ENCODE results near the gene GOLGA6L24.
"Not testable (repeated sequence)": the region's sequence is repeated elsewhere in the genome, so short reads cannot be mapped to it uniquely, and the experiment has no call there.

Gene GOLGA6L24, protein sequence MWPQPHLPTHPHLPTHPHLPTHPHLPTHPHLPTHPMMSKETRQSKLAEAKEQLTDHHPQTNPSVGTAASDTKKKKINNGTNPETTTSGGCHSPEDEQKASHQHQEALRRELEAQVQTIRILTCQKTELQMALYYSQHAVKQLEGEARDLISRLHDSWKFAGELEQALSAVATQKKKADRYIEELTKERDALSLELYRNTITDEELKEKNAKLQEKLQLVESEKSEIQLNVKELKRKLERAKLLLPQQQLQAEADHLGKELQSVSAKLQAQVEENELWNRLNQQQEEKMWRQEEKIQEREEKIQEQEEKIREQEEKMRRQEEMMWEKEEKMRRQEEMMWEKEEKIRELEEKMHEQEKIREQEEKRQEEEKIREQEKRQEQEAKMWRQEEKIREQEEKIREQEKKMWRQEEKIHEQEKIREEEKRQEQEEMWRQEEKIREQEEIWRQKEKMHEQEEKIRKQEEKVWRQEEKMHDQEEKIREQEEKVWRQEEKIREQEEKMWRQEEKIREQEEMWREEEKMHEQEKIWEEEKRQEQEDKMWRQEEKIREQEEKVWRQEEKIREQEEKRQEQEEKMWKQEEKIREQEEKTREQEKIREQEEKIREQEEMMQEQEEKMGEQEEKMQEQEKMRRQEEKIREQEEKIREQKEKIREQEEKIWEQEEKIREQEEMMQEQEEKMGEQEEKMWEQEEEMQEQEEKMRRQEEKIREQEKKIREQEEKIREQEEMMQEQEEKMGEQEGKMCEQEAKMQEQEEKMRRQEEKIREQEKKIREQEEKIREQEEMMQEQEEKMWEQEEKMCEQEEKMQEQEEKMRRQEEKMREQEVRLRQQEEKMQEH

DNA sequence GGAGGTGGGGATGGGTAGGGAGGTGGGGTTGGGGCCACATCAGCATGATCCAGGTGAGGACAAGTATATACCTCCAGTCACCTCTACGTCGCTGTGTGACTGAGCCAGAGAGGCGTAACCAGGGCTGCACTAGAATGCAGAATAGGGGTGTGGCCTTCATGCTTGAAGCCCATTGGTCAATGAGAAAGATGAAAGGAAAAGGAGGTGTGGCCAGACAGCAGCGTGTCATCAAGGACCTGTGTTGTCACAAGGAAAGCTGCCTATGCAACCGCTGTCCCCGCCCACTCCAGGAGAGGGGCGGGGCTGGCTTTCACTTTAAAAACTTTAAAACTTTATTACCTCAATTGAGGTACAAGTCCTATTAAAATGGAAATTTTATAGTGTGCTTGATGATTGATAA, at the start of gene GOLGA6L24:
Gene GOLGA6L24, minus strand, starts transcription at position 101 of the 400 bp plus-strand sequence. Its CDS starts 61 bp downstream, at position 40.
- not testable (repeated sequence) for DNase-seq (ENCODE audit: low read depth in 2 of 2)

DNA sequence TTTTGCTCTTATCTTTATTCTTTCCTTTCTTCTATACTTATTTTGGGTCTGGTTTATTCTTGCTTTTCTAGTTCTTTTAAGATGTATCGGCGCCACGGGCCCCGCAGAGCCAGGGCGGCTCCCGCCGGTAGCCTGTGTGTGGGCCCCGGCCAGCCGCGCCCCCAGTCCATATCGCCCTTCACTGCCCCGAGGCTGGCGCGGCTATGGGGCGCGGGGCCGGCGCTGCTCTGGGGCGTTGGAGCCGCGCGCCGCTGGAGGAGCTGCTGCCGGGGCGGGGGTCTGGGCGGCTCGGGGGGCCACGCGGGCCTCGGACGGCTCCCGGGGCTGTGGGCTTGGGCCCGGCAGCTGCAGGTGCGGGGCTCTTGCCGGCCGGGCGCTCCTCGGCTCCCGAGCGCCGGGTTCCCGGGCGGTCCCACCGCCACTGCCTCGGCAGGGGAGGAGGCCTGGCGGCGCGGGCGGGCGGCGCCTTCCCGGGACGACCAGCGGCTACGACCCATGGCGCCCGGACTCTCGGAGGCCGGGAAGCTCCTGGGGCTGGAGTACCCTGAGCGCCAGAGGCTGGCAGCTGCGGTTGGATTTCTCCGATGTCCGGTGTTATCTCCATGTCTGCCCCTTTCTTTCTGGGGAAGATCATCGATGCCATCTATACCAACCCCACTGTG, 45.0 kb upstream of the GOLGA6L24 start:
- DNase-seq (ENCODE audit: low read depth in 2 of 2): not testable (repeated sequence)

DNA sequence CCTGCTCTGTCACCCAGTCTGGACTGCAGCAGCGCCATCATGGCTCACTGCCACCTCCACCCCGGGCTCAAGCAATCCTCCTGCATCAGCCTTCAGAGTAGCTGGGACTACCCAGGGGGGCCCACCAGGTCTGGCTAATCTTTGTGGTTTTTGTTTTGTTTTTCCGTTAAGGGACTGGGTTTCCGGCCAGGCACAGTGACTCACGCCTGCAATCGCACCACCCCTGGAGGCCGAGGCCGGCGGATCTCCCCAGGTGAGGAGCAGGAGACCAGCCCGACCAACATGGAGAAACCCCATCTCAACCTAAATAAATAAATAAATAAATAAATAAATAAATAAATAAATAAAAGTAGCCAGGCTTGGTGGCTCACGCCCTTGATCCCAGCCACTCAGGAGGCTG, 38.1 kb upstream of the GOLGA6L24 start:
- DNase-seq (ENCODE audit: low read depth in 2 of 2): not testable (repeated sequence)

DNA sequence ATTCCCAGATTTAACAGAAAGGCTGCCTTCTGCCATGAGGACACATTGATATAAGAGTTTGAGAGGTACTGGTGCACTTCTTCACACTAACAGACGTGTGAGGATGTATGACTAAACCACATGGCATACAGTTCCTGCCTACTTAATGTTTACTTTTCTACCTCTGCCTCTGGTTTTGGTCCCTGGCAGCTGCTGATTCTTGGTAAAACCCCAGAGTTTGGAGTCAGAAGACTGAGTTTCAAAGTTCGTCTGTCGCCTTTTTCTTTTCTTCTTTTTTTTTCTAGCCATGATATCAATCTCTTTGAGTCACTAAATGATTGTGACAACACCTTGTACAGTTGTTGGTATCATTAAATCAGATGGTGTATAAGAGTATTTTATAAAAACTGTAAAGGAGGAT, 22.2 kb upstream of the GOLGA6L24 start:
- DNase-seq (ENCODE audit: low read depth in 2 of 2): not testable (repeated sequence)

DNA sequence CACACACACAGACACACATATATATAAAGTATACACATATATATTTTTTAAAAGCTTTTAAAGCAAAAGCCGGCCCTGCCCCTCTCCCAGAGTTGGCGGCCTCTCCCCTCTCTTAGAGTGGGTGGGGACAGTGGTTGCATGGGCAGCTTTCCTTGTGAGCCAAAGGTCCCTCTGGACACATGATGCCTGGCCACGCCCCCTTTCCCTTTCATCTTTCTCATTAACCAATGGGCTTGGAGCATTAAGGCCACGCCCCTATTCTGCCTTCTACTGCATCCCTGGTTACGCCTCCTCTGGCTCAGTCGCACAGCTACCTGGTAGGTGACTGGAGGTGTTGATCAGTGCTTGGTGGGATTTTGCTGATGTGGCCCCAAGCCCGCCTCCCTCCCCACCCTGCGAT, 20.5 kb upstream of the GOLGA6L24 start, which contains the start of gene GOLGA8F:
Gene GOLGA8F, plus strand, starts transcription at position 301 of the 400 bp plus-strand sequence. Its CDS starts 98 bp downstream, at position 399.
- DNase-seq (ENCODE audit: low read depth in 2 of 2): not testable (repeated sequence)

DNA sequence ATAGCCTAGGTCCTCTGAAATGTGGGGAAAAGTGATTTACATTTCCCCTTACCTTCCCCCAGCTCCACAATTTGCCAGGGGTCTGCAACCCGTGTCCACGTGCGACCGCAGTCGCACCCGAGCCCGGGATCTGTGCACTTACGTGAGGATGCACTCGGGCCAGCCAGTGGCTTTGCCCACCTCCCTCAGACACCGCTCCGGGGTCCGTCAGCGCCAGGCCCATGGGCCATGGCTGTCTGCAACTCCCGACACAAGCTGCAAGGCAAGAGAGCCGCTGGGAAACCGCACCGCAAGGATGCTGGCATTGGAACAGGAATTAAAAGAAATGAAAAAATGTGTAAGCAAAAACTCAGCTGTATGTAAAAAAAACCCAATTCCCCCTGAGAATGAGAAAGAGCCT, 7.6 kb upstream of the GOLGA6L24 start:
- DNase-seq (ENCODE audit: low read depth in 2 of 2): not testable (repeated sequence)

DNA sequence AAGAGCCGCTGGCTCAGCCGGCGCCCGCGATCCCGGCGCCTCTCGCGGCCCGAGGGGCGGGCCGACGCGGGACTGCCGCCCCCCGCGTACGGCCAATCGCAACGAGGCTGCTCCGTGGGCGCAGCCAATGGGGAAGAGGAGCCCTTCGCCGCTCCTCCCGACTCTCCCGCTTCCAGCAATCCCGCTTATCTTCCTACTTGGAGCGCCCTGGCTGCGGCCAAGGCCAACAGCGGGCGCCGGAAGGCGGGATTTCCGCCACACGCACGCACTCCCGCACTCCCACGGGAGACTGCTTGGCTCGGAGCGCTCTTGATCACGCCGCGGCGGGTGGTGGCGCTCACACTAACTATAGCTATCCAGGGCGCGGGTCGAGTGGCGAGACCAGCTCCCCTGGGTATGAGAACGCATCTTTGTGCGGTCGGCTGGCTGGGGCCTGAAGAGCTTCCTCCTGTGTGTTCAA, 35.7 kb downstream of the GOLGA6L24 start, which contains the start of gene HERC2:
Gene HERC2, minus strand, starts transcription at position 51 of the 460 bp plus-strand sequence. CDS start 746 bp downstream, outside the sequence.
- not testable (repeated sequence) for DNase-seq (ENCODE audit: low read depth in 2 of 2)

DNA sequence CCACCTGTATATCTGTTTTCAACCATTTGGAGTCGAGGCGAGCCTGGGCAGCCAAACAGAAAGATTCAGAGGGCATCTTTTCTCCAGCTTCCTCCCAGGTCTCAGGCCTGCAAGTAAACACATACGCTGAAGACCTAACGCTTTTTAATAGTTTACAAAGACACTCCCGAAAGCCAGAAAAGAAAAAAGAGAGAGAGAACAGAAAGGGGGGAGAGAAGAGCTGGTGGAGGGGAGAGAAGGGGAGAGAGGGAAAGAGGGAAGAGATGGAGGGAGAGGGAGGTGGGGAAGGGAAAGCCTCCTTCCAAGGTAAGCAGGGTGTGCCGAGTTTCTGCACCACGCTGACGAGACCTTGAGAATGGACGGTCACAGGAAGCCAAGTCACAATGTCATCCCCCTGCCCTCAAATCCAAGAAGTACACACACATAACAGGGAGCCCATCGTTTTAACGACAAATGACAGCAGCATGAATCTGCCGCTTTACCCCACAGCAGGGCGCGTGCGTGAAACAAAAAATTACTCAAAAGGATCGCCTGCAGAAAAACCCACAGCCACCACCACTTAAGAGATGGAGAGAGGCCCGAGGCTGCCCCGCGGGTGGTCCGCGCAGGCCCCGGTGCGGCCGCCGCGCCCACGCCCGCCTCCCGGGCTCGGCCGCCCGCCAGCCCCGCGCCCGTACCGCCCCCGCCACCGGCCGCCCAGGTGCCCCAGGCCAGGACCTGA, 36.4 kb downstream of the GOLGA6L24 start:
- DNase-seq (ENCODE audit: low read depth in 2 of 2): not testable (repeated sequence)

DNA sequence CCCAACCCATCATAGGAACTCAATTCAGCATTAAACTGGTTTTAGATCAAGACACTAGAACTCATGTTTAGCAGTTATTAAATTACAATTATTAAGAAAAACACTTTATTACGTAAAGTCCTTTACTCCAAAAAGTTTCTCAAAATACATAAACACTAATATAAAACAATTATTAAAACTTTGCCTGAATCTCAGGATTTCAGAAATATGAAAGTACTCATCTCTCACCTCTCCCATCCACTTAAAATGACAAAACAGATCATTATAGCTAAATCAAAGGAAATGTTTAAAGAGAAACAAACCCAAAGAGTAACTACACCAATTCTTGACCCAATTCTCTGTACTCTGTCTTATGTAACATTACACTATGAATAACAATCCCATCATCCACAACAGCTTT, 38.2 kb downstream of the GOLGA6L24 start:
- DNase-seq (ENCODE audit: low read depth in 2 of 2): not testable (repeated sequence)

DNA sequence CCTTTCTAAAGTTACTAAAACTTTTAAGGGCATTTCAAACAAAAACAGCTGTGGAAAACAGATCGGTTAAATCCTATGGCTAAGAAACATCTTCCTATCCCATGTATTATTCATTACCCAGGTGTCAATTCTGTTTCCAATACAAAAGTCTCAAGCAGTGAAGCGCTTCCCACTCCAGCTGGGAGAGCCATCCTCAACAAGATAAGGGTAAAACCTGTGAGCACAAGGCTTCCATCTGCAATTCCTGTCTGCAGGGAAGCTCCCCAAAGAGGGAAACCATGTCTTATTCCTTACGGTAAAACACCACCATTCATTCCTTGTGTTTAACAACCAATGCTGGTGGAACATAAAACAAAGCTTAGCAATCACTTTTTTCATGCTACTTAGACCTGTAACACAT, 39.1 kb downstream of the GOLGA6L24 start:
- DNase-seq (ENCODE audit: low read depth in 2 of 2): not testable (repeated sequence)

DNA sequence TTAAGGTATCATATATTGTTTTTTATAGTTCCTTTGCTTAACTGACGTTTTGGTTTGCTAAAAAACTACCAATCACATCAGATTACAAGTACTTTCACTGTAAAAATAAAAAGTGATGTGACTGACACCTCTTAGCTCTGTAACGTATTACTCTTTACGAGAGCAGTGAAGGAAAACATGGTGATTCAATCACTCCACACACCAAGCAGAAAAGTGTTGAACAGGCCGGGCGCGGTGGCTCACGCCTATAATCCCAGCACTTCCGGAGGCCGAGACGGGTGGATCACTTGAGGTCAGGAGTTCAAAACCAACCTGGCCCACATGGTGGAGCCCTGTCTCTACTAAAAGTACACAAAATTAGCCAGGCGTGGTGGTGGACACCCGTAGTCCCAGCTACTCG, 39.8 kb downstream of the GOLGA6L24 start:
- not testable (repeated sequence) for DNase-seq (ENCODE audit: low read depth in 2 of 2)

DNA sequence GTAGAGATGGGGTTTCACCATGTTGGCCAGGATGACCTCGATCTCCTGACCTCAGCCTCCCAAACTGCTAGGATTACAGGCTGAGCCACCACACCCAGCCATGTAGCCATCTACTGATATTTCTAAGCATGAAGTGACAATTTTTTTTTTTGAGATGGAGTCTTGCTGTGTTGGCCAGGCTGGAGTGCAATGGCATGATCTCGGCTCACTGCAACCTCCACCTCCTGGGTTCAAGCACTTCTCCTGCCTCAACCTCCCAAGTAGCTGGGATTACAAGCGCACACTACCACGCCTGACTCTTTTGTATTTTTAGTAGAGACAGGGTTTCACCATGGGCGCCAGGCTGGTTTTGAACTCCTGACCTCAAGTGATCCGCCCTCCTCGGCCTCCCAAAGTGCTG, 40.9 kb downstream of the GOLGA6L24 start:
- not testable (repeated sequence) for DNase-seq (ENCODE audit: low read depth in 2 of 2)

DNA sequence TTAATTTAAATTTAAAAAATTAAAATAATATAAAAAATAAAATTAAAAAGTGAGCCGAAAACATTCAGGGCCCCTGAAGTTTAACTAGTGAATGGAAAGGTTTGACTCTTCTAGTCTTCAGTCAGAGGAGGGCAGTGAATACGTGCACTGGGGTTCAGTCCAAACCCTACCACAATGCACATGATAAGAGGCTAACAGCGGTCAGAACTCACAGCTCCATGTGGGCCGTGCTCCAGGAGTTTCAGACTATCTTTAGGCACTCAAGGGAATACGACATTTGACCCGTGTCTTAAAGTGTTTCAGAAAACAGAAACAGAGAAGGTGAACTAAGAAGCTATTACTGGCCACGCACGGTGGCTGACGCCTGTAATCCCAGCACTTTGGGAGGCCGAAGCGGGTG, 47.4 kb downstream of the GOLGA6L24 start:
- not testable (repeated sequence) for DNase-seq (ENCODE audit: low read depth in 2 of 2)

DNA sequence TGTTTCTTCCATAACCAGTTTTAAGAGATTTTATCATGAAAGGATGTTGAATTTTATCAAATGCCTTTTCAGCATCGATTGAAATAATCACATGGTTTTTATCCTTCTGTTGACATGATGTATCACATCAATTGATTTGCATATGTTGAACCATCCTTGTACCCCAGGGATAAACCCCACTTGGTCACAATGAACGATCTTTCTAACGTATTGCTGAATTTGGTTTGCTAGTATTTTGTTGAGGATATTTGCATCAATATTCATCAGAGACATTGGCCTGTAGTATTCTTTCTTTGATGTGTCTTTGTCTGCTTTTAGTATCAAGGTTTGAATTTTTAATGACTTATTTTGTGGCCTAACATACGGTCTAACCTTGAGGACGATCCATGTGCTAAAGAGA, 49.2 kb downstream of the GOLGA6L24 start:
- DNase-seq (ENCODE audit: low read depth in 2 of 2): not testable (repeated sequence)

Data from activated CD4-positive, alpha-beta T cell treated with anti-CD3 and anti-CD28 coated beads for 24 hours (primary cell).